ENCODE measurements around the gene RNASE4.
"Not testable (repeated sequence)": the region's sequence is repeated elsewhere in the genome, so short reads cannot be mapped to it uniquely, and the experiment has no call there.

RNASE4 gene

DNA sequence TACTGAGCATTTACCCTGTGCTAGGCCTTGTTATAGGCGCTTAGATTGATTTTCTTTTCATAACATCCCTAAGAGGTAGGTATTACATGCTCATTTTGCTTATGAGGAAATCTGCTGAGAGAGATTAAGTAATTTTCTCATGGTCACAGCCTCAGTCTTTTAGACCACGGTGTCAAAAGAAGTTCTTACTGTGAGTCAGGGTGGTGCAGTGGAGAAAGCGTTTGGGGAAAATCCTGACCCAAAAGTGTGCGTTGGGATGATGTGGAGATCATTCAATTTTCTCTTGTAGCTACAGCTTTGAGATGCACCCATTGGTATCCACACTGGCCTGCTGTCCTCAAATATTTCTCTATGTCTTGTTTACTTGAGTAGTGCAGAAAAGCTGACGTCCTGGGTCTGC lies 12.4 kb downstream of the RNASE4 start:
- in situ Hi-C loops (cut with MboI; ENCODE audit: low sequenced_read_pairs): loop anchor here (5.0 kb wide), 1 partner anchor 161 kb away; no protein-coding TSS in a partner anchor
- Histone ChIP-seq H3K4me1 (no peaks in the 10 kb centered on the region), H3K4me3 (no peak overlapping the region), H3K36me3 (replicated peaks) (no peaks in the 10 kb centered on the region), H3K27me3 (ENCODE audit: low read depth) (peaks cover 3% of the 10 kb centered on the region; the same call in 1 of the 2 replicates), H3K9me3 (no peaks in the 10 kb centered on the region)
- no peak for DNase-seq (ENCODE audit: low spot score in 2 of 2)

DNA sequence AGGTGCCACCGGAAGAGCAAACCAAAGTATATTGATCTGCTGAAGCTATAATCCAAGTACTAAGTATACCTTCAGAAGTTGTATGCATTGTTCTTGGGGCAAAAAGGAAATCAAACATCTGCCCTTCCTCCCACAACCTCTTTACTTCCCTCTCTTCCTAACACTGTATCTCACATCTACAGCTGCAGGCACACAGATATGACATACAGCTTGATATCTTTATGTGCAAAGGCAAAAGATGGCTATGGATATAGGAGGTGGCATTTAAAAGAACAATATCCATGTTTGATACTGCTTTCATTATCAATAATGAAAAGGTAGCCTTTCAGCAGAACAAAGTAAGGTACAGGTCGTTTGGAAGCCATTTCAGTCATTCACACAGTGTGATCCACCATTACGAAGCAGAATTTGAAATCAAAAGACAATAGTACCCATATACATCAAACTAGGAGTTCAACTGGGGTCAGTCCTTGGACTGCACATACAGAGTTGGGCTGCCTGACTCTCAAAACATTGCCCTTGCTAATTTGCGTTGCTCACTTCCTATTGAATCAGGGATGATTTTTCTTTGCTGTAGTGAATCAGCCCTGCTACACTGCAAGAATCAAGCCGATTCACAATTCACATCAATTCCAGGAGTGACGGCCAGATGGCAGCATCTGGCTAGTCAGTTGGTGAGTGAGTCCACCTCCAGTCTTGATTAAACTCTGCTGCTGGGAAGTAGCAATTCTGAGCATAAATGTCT lies 13.1 kb downstream of the RNASE4 start:
- no peaks in the 10 kb centered on the region for H3K36me3 ChIP-seq (replicated peaks)
- in situ Hi-C loops (cut with MboI; ENCODE audit: low sequenced_read_pairs): loop anchor here (5.0 kb wide), 1 partner anchor 160 kb away; no protein-coding TSS in a partner anchor
- peak; percentile 48 to 67 for DNase-seq (ENCODE audit: low spot score in 2 of 2)
- no peaks in the 10 kb centered on the region for H3K9me3 ChIP-seq
- H3K4me1 ChIP-seq: no peaks in the 10 kb centered on the region
- H3K27me3 ChIP-seq (ENCODE audit: low read depth): peaks cover 3% of the 10 kb centered on the region; the same call in 1 of the 2 replicates
- H3K4me3 ChIP-seq: no peak overlapping the region

DNA sequence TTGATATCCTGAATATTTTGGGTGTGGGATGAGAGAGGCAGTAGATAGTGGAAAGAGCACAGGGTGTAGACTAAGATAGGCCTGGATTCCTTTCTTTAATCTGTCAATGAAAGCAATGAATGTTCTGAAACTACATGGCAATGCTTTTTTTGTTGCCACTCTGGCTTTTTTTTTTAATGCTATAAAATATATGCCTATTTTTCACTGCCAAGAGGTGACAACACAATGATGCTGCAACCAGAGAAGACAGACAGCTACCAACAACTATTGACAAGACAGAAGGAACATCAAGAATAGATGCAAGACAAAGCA lies 13.6 kb downstream of the RNASE4 start:
- Histone ChIP-seq H3K36me3 (replicated peaks) (no peaks in the 10 kb centered on the region), H3K27me3 (ENCODE audit: low read depth) (peaks cover 3% of the 10 kb centered on the region; the same call in 1 of the 2 replicates), H3K4me1 (no peaks in the 10 kb centered on the region), H3K9me3 (no peaks in the 10 kb centered on the region), H3K4me3 (no peak overlapping the region)
- no peak for DNase-seq (ENCODE audit: low spot score in 2 of 2)
- in situ Hi-C loops (cut with MboI; ENCODE audit: low sequenced_read_pairs): loop anchor here (5.0 kb wide), 1 partner anchor 159 kb away; no protein-coding TSS in a partner anchor

DNA sequence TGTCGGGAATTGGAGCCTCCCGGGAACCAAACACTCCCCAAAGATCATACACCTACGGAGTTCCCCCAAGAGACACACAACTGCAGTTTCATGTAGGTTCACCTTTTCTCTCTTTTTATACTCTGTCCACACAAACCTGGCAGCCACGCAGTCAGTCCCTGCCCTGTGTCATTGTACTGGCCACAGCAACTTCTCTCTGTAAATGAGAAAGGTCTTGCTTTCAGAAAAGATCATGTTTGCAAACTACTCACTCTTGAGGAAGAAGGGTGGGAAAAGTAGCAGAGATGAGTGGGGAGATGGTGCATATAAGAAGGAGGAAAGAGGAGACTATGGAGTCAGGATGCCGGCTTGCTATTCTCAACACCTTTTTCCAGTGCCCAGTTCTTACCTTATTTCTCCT lies 14.6 kb downstream of the RNASE4 start:
- no peak for DNase-seq (ENCODE audit: low spot score in 2 of 2)
- no peaks in the 10 kb centered on the region for H3K9me3 ChIP-seq
- no peaks in the 10 kb centered on the region for H3K4me1 ChIP-seq
- in situ Hi-C loops (cut with MboI; ENCODE audit: low sequenced_read_pairs): loop anchor here (5.0 kb wide), 1 partner anchor 158 kb away; no protein-coding TSS in a partner anchor
- no peak overlapping the region for H3K4me3 ChIP-seq
- peaks cover 3% of the 10 kb centered on the region; the same call in 1 of the 2 replicates for H3K27me3 ChIP-seq (ENCODE audit: low read depth)
- H3K36me3 ChIP-seq (replicated peaks): no peaks in the 10 kb centered on the region

DNA sequence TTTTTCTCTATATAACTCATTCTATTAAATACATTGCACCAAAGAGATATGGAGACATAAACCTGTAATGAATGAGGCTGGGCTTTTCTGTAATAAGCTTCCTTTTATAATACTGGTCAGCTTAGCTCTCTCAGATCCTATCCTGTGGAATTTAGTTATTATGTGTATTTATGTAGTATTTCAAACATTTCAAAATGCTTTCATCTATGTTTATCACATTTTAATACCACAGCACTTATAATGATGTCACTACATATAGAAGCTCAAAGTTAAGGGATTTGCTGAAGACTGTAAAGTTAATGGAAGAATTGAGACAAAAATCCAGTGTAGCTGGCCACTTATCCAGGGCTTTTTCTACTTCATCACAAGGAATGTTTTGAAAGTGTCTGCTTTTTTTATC lies 15.6 kb downstream of the RNASE4 start:
- peaks cover 3% of the 10 kb centered on the region; the same call in 1 of the 2 replicates for H3K27me3 ChIP-seq (ENCODE audit: low read depth)
- H3K4me1 ChIP-seq: no peaks in the 10 kb centered on the region
- in situ Hi-C loops (cut with MboI; ENCODE audit: low sequenced_read_pairs): loop anchor here (5.0 kb wide), 1 partner anchor 157 kb away; no protein-coding TSS in a partner anchor
- no peaks in the 10 kb centered on the region for H3K36me3 ChIP-seq (replicated peaks)
- H3K4me3 ChIP-seq: no peak overlapping the region
- no peaks in the 10 kb centered on the region for H3K9me3 ChIP-seq
- no peak for DNase-seq (ENCODE audit: low spot score in 2 of 2)

DNA sequence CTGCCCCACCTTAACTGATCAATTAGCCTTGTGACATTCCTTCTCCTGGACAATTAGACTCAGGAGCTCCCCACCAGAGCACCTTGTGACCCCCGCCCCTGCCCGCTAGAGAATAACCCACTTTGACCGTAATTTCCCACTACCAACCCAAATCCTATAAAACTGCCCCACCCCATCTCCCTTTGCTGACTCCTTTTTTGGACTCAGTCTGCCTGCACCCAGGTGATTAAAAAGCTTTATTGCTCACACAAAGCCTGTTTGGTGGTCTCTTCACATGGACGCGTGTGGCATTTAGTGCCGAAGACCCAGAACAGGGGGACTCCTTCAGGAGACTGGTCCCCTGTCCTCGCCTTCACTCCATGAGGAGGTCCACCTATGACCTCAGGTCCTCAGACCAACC lies 16.6 kb downstream of the RNASE4 start:
- in situ Hi-C loops (cut with MboI; ENCODE audit: low sequenced_read_pairs); DNase-seq (ENCODE audit: low spot score in 2 of 2); H3K36me3 ChIP-seq (replicated peaks); H3K4me3 ChIP-seq; H3K27me3 ChIP-seq (ENCODE audit: low read depth); H3K9me3 ChIP-seq; H3K4me1 ChIP-seq: not testable (repeated sequence)

DNA sequence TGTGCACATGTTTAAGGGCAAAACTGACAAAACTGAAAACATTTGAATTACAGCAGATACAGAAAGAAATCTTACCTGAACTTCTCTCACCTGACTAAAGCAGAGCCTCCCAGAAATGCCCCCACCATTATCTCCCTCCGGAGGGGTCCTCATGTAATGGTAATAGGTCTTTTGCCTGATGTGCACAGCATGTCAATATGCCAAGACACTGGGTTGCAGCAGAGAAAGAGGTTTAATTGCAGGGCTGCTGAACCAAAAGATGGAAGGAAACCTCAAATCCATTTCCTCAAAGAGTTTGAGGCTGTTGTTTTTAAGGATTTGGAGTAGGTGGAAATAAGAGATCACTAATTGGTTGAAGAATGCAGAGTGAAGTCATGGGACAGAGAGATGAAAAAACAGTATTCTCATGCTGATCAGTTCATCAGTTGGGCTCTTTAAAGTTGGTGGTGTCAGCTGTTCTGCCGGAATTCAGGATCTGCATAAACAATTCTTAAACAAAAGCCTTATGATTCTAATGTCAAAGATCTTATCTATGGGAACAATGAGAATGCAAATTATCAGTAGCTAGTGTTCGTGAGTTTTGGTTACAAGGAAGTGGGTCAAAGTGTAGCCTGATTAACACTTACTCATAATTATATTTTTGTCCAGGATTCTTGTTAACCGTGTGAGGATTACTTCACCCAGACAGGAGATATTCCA lies 22.4 kb downstream of the RNASE4 start:
- DNase-seq (ENCODE audit: low spot score in 2 of 2): peak in 1 of 2 experiments; percentile 8
- H3K4me3 ChIP-seq: no peak overlapping the region
- H3K9me3 ChIP-seq: no peaks in the 10 kb centered on the region
- H3K27me3 ChIP-seq (ENCODE audit: low read depth): peaks cover 4% of the 10 kb centered on the region; the same call in 1 of the 2 replicates
- in situ Hi-C loops (cut with MboI; ENCODE audit: low sequenced_read_pairs): no loop called here
- H3K36me3 ChIP-seq (replicated peaks): no peaks in the 10 kb centered on the region
- H3K4me1 ChIP-seq: peaks cover 4% of the 10 kb centered on the region; the same call in 1 of the 2 replicates

DNA sequence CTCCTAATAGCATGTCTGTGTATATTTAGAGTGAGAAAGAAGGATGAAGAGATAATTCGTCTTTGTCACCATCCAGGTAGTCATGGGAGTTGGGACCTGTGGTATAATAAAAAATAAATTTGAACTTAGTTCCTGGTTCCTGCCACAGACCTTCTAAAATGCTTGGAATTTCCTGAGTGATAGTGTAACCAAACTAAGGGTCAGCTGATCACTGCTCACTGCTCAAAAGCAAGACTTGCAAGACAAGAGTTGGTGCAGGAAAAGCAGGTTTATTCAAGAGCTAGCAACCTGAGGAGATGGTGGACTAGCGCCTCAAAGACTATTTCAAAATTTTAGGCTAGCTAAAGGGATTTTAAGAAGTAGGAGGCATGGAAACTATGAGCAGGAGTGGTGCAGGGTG lies 23.3 kb downstream of the RNASE4 start:
- Histone ChIP-seq H3K4me1 (peaks cover 4% of the 10 kb centered on the region; the same call in 1 of the 2 replicates), H3K27me3 (ENCODE audit: low read depth) (peaks cover 4% of the 10 kb centered on the region; the same call in 1 of the 2 replicates), H3K9me3 (no peaks in the 10 kb centered on the region), H3K36me3 (replicated peaks) (no peaks in the 10 kb centered on the region), H3K4me3 (no peak overlapping the region)
- in situ Hi-C loops (cut with MboI; ENCODE audit: low sequenced_read_pairs): no loop called here
- DNase-seq (ENCODE audit: low spot score in 2 of 2): no peak

DNA sequence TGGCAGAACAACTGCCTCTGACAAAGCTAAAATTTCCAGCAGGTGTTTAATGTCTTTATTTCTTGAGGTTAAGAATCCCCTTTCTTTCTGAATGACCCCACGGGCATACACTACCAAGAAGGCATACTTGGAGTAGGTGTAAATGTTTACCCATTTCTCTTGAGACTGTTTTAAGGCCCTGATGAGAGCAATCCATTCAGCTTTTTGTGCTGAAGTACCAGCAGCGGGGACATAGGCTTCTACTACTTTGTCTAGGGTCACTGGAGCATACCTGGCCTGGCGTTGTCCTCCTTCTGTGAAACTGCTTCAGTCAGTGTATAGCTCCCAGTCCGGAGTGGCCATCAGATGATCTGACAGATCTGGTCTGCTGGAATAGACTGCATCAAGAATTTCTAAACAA lies 26.9 kb downstream of the RNASE4 start:
- in situ Hi-C loops (cut with MboI; ENCODE audit: low sequenced_read_pairs): no loop called here
- Histone ChIP-seq H3K36me3 (replicated peaks) (no peaks in the 10 kb centered on the region), H3K4me3 (no peak overlapping the region), H3K9me3 (no peaks in the 10 kb centered on the region), H3K27me3 (ENCODE audit: low read depth) (peaks cover 4% of the 10 kb centered on the region; the same call in 1 of the 2 replicates), H3K4me1 (peaks cover 4% of the 10 kb centered on the region; the same call in 1 of the 2 replicates)
- no peak for DNase-seq (ENCODE audit: low spot score in 2 of 2)

DNA sequence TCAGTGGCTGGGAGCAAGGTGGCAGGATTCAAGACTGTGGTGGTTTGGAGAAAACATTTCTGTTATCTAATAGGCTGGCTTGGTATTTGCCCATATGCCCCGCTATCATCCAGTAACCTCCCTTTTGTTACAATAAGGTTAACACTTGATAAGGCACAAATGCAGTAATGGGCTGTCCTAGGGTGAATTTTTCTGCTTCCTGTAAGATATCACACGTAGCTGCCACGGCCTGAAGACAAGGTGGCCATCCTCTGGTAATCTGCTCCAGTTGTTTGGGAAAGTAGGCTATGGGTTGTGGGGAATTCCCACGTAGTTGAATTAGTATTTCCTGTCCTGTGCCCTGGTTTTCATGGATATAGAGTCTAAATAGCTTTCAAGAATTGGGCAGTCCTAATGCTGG lies 27.3 kb downstream of the RNASE4 start:
- no peak for DNase-seq (ENCODE audit: low spot score in 2 of 2)
- in situ Hi-C loops (cut with MboI; ENCODE audit: low sequenced_read_pairs): no loop called here
- H3K9me3 ChIP-seq: no peaks in the 10 kb centered on the region
- peaks cover 4% of the 10 kb centered on the region; the same call in 1 of the 2 replicates for H3K27me3 ChIP-seq (ENCODE audit: low read depth)
- H3K36me3 ChIP-seq (replicated peaks): no peaks in the 10 kb centered on the region
- H3K4me1 ChIP-seq: peaks cover 4% of the 10 kb centered on the region; the same call in 1 of the 2 replicates
- no peak overlapping the region for H3K4me3 ChIP-seq

DNA sequence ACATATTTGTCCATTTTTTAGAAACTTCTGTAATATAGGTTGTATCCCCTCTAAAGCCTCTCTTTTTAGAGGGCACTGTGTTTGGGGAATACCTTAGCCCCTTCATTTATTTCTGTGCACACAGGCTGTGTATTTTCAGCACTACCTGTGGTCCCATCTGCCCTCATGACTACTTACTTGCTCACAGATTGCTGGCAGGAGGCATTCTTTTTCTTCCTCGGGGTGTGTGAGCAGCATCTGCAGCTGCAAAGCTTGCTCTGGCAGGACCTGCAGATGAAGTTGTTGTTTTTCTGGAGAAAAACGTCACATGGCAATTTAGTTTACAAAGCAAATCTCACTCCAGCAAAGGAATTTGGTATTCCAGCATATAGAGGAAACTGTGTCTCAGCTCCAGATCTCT lies 28.5 kb downstream of the RNASE4 start:
- Histone ChIP-seq H3K4me1 (no peaks in the 10 kb centered on the region), H3K27me3 (ENCODE audit: low read depth) (peaks cover 4% of the 10 kb centered on the region; the same call in 1 of the 2 replicates), H3K4me3 (no peak overlapping the region), H3K36me3 (replicated peaks) (no peaks in the 10 kb centered on the region), H3K9me3 (no peaks in the 10 kb centered on the region)
- in situ Hi-C loops (cut with MboI; ENCODE audit: low sequenced_read_pairs): no loop called here
- DNase-seq (ENCODE audit: low spot score in 2 of 2): no peak

DNA sequence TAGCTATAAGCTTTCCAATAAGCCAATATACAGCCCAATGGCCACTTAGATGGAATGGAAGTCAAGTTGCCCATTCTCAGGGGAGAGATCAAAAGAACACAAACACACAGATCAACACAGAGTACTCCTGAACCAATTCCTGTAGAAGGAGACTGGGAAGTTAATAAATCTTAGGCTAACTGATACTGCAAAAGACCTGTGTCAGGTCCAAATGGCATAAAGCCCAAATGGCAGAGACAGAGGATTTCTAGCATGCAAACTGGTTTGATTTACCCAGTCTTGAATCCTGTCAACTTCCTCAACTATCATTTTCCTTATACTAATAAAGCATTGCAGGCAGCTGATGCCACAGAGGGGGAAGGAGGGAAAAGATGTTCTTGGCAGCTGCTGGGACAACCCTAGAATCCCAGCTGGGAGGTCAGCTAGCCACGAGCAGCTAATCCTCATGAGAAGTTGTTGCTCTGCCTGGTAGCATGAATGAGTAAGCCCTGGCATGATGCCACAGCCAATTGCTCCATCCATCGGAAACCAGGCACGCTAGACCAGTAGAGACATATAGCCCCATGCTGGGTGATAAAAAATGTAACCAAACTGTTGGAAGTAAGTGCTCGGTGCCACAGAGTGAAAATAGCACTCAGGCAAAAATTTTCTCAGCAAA lies 30.4 kb downstream of the RNASE4 start:
- Histone ChIP-seq H3K4me1 (no peaks in the 10 kb centered on the region), H3K4me3 (no peak overlapping the region), H3K9me3 (no peaks in the 10 kb centered on the region), H3K27me3 (ENCODE audit: low read depth) (no peaks in the 10 kb centered on the region), H3K36me3 (replicated peaks) (no peaks in the 10 kb centered on the region)
- in situ Hi-C loops (cut with MboI; ENCODE audit: low sequenced_read_pairs): no loop called here
- DNase-seq (ENCODE audit: low spot score in 2 of 2): no peak

DNA sequence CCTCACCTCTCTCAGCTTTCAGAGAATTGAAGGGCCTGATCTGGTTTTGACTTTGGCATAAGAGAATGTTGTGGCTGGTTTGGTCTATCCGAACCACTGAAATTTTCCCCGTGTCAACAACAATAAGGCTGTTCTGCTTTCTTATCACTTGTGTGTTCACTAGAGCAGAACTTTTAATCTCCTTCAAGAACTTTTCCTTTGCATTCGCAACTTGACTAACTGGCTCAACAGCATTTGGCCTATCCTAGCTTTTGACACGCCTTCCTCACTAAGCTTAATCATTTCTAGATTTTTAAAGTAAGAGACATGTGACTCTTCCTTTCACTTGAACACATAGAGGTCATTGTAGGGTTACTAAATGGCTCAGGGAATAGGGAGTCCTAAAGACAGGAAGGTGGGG lies 35.4 kb downstream of the RNASE4 start:
- Histone ChIP-seq H3K27me3 (ENCODE audit: low read depth) (no peaks in the 10 kb centered on the region), H3K4me1 (no peaks in the 10 kb centered on the region), H3K4me3 (no peak overlapping the region), H3K9me3 (no peaks in the 10 kb centered on the region), H3K36me3 (replicated peaks) (no peaks in the 10 kb centered on the region)
- in situ Hi-C loops (cut with MboI; ENCODE audit: low sequenced_read_pairs): no loop called here
- no peak for DNase-seq (ENCODE audit: low spot score in 2 of 2)

DNA sequence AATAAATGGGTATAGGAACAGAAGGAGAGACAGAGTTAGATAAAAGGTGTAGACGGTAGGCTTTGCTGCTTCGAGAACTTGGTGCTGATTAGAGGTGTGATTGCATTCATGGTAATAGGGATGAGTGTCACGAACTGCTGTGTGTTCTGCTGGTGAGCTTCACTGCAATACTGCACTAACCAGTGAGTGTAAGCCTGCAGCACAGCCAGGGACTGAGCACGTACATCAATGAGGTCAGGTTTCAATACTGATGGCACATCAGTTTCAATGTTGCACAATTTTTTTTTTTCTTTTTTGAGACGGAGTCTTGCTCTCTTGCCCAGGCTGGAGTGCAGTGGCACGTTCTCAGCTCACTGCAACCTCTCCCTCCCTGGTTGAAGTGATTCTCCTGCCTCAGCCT lies 36.4 kb downstream of the RNASE4 start:
- H3K4me3 ChIP-seq: no peak overlapping the region
- no peaks in the 10 kb centered on the region for H3K36me3 ChIP-seq (replicated peaks)
- H3K4me1 ChIP-seq: no peaks in the 10 kb centered on the region
- in situ Hi-C loops (cut with MboI; ENCODE audit: low sequenced_read_pairs): no loop called here
- no peaks in the 10 kb centered on the region for H3K27me3 ChIP-seq (ENCODE audit: low read depth)
- no peak for DNase-seq (ENCODE audit: low spot score in 2 of 2)
- H3K9me3 ChIP-seq: no peaks in the 10 kb centered on the region
